H1 (cell line): ENCODE results near the gene SLC11A1. TPM values are rescaled to one million over a fixed set of nuclear protein-coding genes. Genes with fewer than 3 reads are reported as not detected.

Experiments
- CTCF ChIA-PET: fragments of 300-600 bp; sonication (Branson Sonifier 250); formaldehyde crosslinking; loops from one replicate; lab custom pipeline; 2021; ENCODE audit not compliant: partially characterized antibody; lab: Charles Lee
- POLR2A ChIA-PET: fragments of 300-600 bp; sonication (Branson Sonifier 250); formaldehyde crosslinking; loops from one replicate; lab custom pipeline; 2021; ENCODE audit warnings: inconsistent platforms; ENCODE audit not compliant: partially characterized antibody; lab: Charles Lee
- DNase-seq, 2 experiments: peaks; one replicate each; pipeline versions ENCODE4 v3.0.0 to v3.0.0-alpha.2; 2010 to 2022; ENCODE audit warnings: low spot score in 2 of 2, low read depth in 1 of 2, mixed read lengths in 1 of 2
- FAIRE-seq: peaks from 2 replicates; lab custom pipeline; 2011; peaks lifted over from hg19 to GRCh38; lab: Jason Lieb, UNC
- H2AFZ ChIP-seq: 2 replicates; pipeline ENCODE4 v1.8.1; 2012; ENCODE audit warnings: low read length, inconsistent platforms
- H2AK5ac ChIP-seq: 2 replicates; pipeline ENCODE4 v1.6.1; 2013; ENCODE audit warnings: low read depth, low read length
- H2BK120ac ChIP-seq: replicated peaks from 2 replicates; pipeline ENCODE3; 2013; ENCODE audit warnings: low read depth, low read length, inconsistent platforms
- H2BK12ac ChIP-seq: 2 replicates; pipeline ENCODE4 v1.6.1; 2013; ENCODE audit warnings: low read depth, low read length
- H2BK15ac ChIP-seq: 2 replicates; pipeline ENCODE4 v1.6.1; 2013; ENCODE audit warnings: low read length
- H2BK20ac ChIP-seq: 2 replicates; pipeline ENCODE4 v1.6.1; 2013; ENCODE audit warnings: low read length
- H2BK5ac ChIP-seq: 2 replicates; pipeline ENCODE4 v1.6.1; 2013; ENCODE audit warnings: low read depth, low read length
- H3K14ac ChIP-seq: 2 replicates; pipeline ENCODE4 v1.6.1; 2013; ENCODE audit warnings: inconsistent platforms; ENCODE audit not compliant: insufficient read length
- H3K18ac ChIP-seq: 2 replicates; pipeline ENCODE4 v1.6.1; 2013; ENCODE audit warnings: low read length; ENCODE audit errors: extremely low read depth
- H3K23ac ChIP-seq: 2 replicates; pipeline ENCODE4 v1.6.1; 2013; ENCODE audit warnings: inconsistent platforms; ENCODE audit not compliant: insufficient read length
- H3K23me2 ChIP-seq: 2 replicates; pipeline ENCODE4 v1.6.1; 2013; ENCODE audit warnings: low read depth, low read length
- H3K27ac ChIP-seq: 2 replicates; pipeline ENCODE4 v1.6.1; 2011; ENCODE audit warnings: low read depth, low read length, inconsistent platforms
- H3K27me3 ChIP-seq, 4 experiments: replicated peaks in 1 of 4; 1 replicate in 1 of 4; 2 replicates in 3 of 4; pipeline versions ENCODE4 v1.6.1 to v1.8.1; 2011 to 2013; ENCODE audit warnings: low read length in 3 of 4, mild to moderate bottlenecking in 3 of 4, inconsistent platforms in 2 of 4, mixed read lengths in 2 of 4, moderate library complexity in 1 of 4; ENCODE audit not compliant: control insufficient read depth in 3 of 4, insufficient read depth in 3 of 4; ENCODE audit errors: extremely low read depth in 1 of 4
- H3K36me3 ChIP-seq, 4 experiments: 2 replicates each; pipeline versions ENCODE4 v1.6.1 to v1.8.1; 2011 to 2013; ENCODE audit warnings: mild to moderate bottlenecking in 4 of 4, low read length in 3 of 4, moderate library complexity in 2 of 4, control low read depth in 1 of 4, inconsistent platforms in 1 of 4; ENCODE audit not compliant: insufficient read depth in 4 of 4, control insufficient read depth in 2 of 4
- H3K4ac ChIP-seq: replicated peaks from 2 replicates; pipeline ENCODE3; 2013; ENCODE audit warnings: low read length, low read depth, mixed read lengths, inconsistent platforms; ENCODE audit not compliant: insufficient read length
- H3K4me1 ChIP-seq, 4 experiments: replicated peaks in 1 of 4; 1 replicate in 1 of 4; 2 replicates in 3 of 4; pipeline versions ENCODE4 v1.6.1 to v1.8.1; 2011 to 2013; ENCODE audit warnings: low read length in 3 of 4, inconsistent platforms in 2 of 4, mixed read lengths in 1 of 4; ENCODE audit not compliant: insufficient read depth in 4 of 4, control insufficient read depth in 3 of 4
- H3K4me2 ChIP-seq, 2 experiments: 2 replicates each; pipeline versions ENCODE4 v1.6.1 to v1.8.1; 2011 to 2013; ENCODE audit warnings: low read depth in 2 of 2, low read length in 2 of 2, control low read depth in 1 of 2, inconsistent platforms in 1 of 2, mild to moderate bottlenecking in 1 of 2; ENCODE audit not compliant: insufficient read depth in 1 of 2
- H3K4me3 ChIP-seq, 4 experiments: fragments of 200-600, 300-600 bp in 1 of 4; sonication (generic), shearing (Covaris generic), sonication (Bioruptor Twin) in 1 of 4; 2 replicates each; pipeline versions ENCODE4 v1.5.1 to v1.8.1; 2011 to 2016; ENCODE audit warnings: low read length in 4 of 4, low read depth in 3 of 4, control low read depth in 2 of 4, inconsistent platforms in 2 of 4, mild to moderate bottlenecking in 2 of 4, mixed read lengths in 1 of 4, moderate library complexity in 1 of 4; ENCODE audit not compliant: insufficient read depth in 2 of 4; ENCODE audit errors: extremely low read depth in 1 of 4
- H3K56ac ChIP-seq: replicated peaks from 2 replicates; pipeline ENCODE3; 2013; ENCODE audit warnings: low read depth, mild to moderate bottlenecking, mixed read lengths, low read length, inconsistent platforms; ENCODE audit not compliant: insufficient read length
- H3K79me1 ChIP-seq: 2 replicates; pipeline ENCODE4 v1.6.1; 2013; ENCODE audit warnings: low read depth, low read length, control low read depth
- H3K79me2 ChIP-seq, 2 experiments: 2 replicates each; pipeline versions ENCODE4 v1.6.1 to v1.8.1; 2012 to 2013; ENCODE audit warnings: low read length in 2 of 2, mild to moderate bottlenecking in 2 of 2, inconsistent platforms in 1 of 2; ENCODE audit not compliant: insufficient read depth in 2 of 2, control insufficient read depth in 1 of 2
- H3K9ac ChIP-seq, 4 experiments: replicated peaks in 1 of 4; 1 replicate in 1 of 4; 2 replicates in 3 of 4; pipeline versions ENCODE4 v1.6.1 to v1.8.1; 2011 to 2013; ENCODE audit warnings: low read depth in 3 of 4, low read length in 3 of 4, control low read depth in 2 of 4, mild to moderate bottlenecking in 2 of 4, moderate library complexity in 2 of 4, inconsistent platforms in 1 of 4; ENCODE audit errors: extremely low read depth in 1 of 4
- H3K9me3 ChIP-seq, 2 experiments: 2 replicates each; pipeline versions ENCODE4 v1.6.1 to v1.8.1; 2012 to 2013; ENCODE audit warnings: mild to moderate bottlenecking in 2 of 2, moderate library complexity in 2 of 2, control low read depth in 1 of 2, inconsistent platforms in 1 of 2, low read depth in 1 of 2, low read length in 1 of 2, mixed read lengths in 1 of 2; ENCODE audit not compliant: insufficient read depth in 2 of 2
- H4K20me1 ChIP-seq, 2 experiments: replicated peaks in 1 of 2; 2 replicates each; pipeline versions ENCODE3 to v1.8.1; 2011 to 2013; ENCODE audit warnings: inconsistent platforms in 2 of 2, low read length in 2 of 2, mild to moderate bottlenecking in 1 of 2; ENCODE audit not compliant: insufficient read depth in 2 of 2, control insufficient read depth in 1 of 2
- H4K5ac ChIP-seq: 2 replicates; pipeline ENCODE4 v1.6.1; 2013; ENCODE audit warnings: low read length, low read depth, mixed read lengths, inconsistent platforms; ENCODE audit not compliant: insufficient read length
- H4K8ac ChIP-seq: 2 replicates; pipeline ENCODE4 v1.8.0; 2013; ENCODE audit warnings: mild to moderate bottlenecking, moderate library complexity, low read length, inconsistent platforms; ENCODE audit not compliant: insufficient read depth; ENCODE audit errors: extremely low read depth
- H4K91ac ChIP-seq: replicated peaks from 2 replicates; pipeline ENCODE3; 2013; ENCODE audit warnings: low read length, mixed read lengths, inconsistent platforms; ENCODE audit not compliant: insufficient read length
- ASH2L ChIP-seq: fragments of 200-600, 300-600 bp; sonication (generic); IDR thresholded peaks from one replicate; pipeline ENCODE4 v1.7.1; 2017; ENCODE audit warnings: low read length
- BACH1 ChIP-seq: IDR thresholded peaks from 2 replicates; pipeline ENCODE4 v1.6.1; 2012; ENCODE audit warnings: low read length, improper control_type of control experiment
- CTBP2 ChIP-seq: IDR thresholded peaks from 2 replicates; pipeline ENCODE4 v1.7.0; 2011; ENCODE audit warnings: borderline replicate concordance, mild to moderate bottlenecking, moderate library complexity, mixed read lengths, low read length; ENCODE audit not compliant: insufficient read depth, insufficient read length
- CTCF ChIP-seq, 3 experiments: IDR thresholded peaks; 1 replicate in 2 of 3; 2 replicates in 1 of 3; pipeline versions ENCODE4 v1.5.1 to v1.6.1; 2011; ENCODE audit warnings: low read length in 3 of 3, mild to moderate bottlenecking in 3 of 3, inconsistent platforms in 2 of 3, low read depth in 1 of 3, moderate library complexity in 1 of 3; ENCODE audit not compliant: insufficient read depth in 1 of 3; ENCODE audit errors: control extremely low read depth in 1 of 3
- FOSL1 ChIP-seq: IDR thresholded peaks from 2 replicates; pipeline ENCODE4 v1.6.1; 2011; ENCODE audit warnings: mild to moderate bottlenecking, low read depth, low read length, moderate library complexity; ENCODE audit not compliant: insufficient read depth
- KDM1A ChIP-seq: fragments of 200-600, 300-600 bp; sonication (generic); IDR thresholded peaks from 2 replicates; pipeline ENCODE4 v1.7.1; 2016; ENCODE audit warnings: mild to moderate bottlenecking, low read length, borderline replicate concordance
- KDM4A ChIP-seq: IDR thresholded peaks from one replicate; pipeline ENCODE4 v1.7.1; 2012; ENCODE audit warnings: low read depth, mild to moderate bottlenecking, moderate library complexity, low read length, inconsistent platforms; ENCODE audit not compliant: severe bottlenecking
- WGBS, 2 experiments: shearing (Covaris generic) in 1 of 2; methylation state at CpG; one replicate each; pipeline versions ENCODE4 v1.1.6 to v1.1.7; 2013 to 2015; ENCODE audit warnings: low lambda C conversion rate in 2 of 2, mixed read lengths in 2 of 2, inconsistent platforms in 1 of 2, low coverage in 1 of 2, missing lambda C conversion rate in 1 of 2; ENCODE audit not compliant: insufficient replicate concordance in 2 of 2, insufficient coverage in 1 of 2, insufficient read length in 1 of 2; ENCODE audit errors: extremely low coverage in 1 of 2, missing lambda C conversion rate in 1 of 2; 5-methylcytosine and 5-hydroxymethylcytosine counted together
- polyA plus RNA-seq, 7 experiments: library from polyadenylated mRNA; depleted of rRNA in 3 of 7; stranded (reverse) in 5 of 7; unstranded in 2 of 7; fragments of >200 nt in 5 of 7; fragments of 200-250 nt in 2 of 7; gene quantifications; 1 replicate in 5 of 7; 2 replicates in 1 of 7; 4 replicates in 1 of 7; pipeline versions ENCODE4 v1.2.1 to v1.2.3, GENCODE V29; 2011 to 2013; ENCODE audit warnings: missing spikeins in 2 of 7, mixed read lengths in 2 of 7
- total RNA-seq: library from RNA; stranded (reverse); fragmentation: NEBNext Ultra II Directional; extraction: Animal tissue kit (Norgen Biotek cat#: 25700); gene quantifications from 2 replicates; pipeline ENCODE4 v1.2.1, GENCODE V29; 2021

SLC11A1 gene
- total and polyA plus RNA-seq, 2 of the 8 experiments (the other 6 are each of a cell fraction or from before 2014, with no cell fraction given), result 0.20 to 0.43 TPM

- POLR2A ChIA-PET, result interaction anchor here (1.2 to 4.4 kb wide), 7 partner anchors 9 to 183 kb away, joined by 3 to 35 read pairs (median 4); partner anchors contain the start of genes AAMP and PNKD
- no peaks in the 10 kb centered on the region for H3K36me3 ChIP-seq
- H3K56ac ChIP-seq, result peak overlapping the region; percentile 85
- H3K9me3 ChIP-seq, result no peaks in the 10 kb centered on the region
- CTCF ChIA-PET, result interaction anchor here (0.6 to 7.5 kb wide), 12 partner anchors 9 to 123 kb away, joined by 3 to 96 read pairs (median 6); partner anchors contain the start of genes AAMP, CATIP, PNKD and TMBIM1
- H2BK15ac ChIP-seq, result no peak overlapping the region
- H2BK20ac ChIP-seq, result peak overlapping the region; percentile 66
- H3K23ac ChIP-seq, result no peak overlapping the region
- no peaks in the 10 kb centered on the region for H4K20me1 ChIP-seq
- peak overlapping the region; percentile 97 for H4K8ac ChIP-seq
- H3K18ac ChIP-seq, result peak overlapping the region; percentile 99
- H4K5ac ChIP-seq, result peak overlapping the region; percentile 91
- H2BK120ac ChIP-seq, result peak overlapping the region; percentile 72
- peak overlapping the region; percentile 70; the same call in 1 of the 2 replicates for H2BK12ac ChIP-seq
- peak overlapping the region; percentile 56 for H4K91ac ChIP-seq
- peak overlapping the region; percentile 82 to 84 for H3K4me2 ChIP-seq
- no peaks in the 10 kb centered on the region for H3K79me1 ChIP-seq
- peak overlapping the region; percentile 99 for H2BK5ac ChIP-seq
- no peak overlapping the region for H3K14ac ChIP-seq
- peak overlapping the region; percentile 94 for H3K27ac ChIP-seq
- peak overlapping the region in 3 of 4 experiments; percentile 56 to 88 (median 86); a peak in 6 of 7 replicates for H3K9ac ChIP-seq
- H3K4ac ChIP-seq, result no peak overlapping the region
- 3% methylated on average over 25 of the region's 57 CpGs; no CpG with 5 or more reads in 1 of the 2 experiments for WGBS, 2 experiments
- peaks cover 26% of the 10 kb centered on the region; the same call in 1 of the 2 replicates for H3K23me2 ChIP-seq
- H3K4me3 ChIP-seq, result peak overlapping the region; percentile 49 to 77 (median 64)
- peak; percentile 71 to 96 for DNase-seq
- H2AFZ ChIP-seq, result peak overlapping the region; percentile 98
- no peaks in the 10 kb centered on the region for H3K79me2 ChIP-seq
- H2AK5ac ChIP-seq, result no peak overlapping the region
- no peak for FAIRE-seq
- H3K27me3 ChIP-seq, result peaks cover 22 to 34% (median 31%) of the 10 kb centered on the region in 4 experiments
- H3K4me1 ChIP-seq, result peaks cover 0 to 39% (median 25%) of the 10 kb centered on the region in 4 experiments; a peak in 6 of 7 replicates
- TF ChIP-seq KDM1A (0 out of 2 replicates have a peak, but pooled peaks have one; percentile 42), ASH2L (peak; percentile 62), BACH1 (peak; percentile 87), FOSL1 (0 out of 2 replicates have a peak, but pooled peaks have one; percentile 39), KDM4A (peak; percentile 97), CTCF (IDR thresholded peaks at IDR 0.05; ENCODE audit: control extremely low read depth in 1 of 3, insufficient read depth in 1 of 3, low read depth in 1 of 3, low read length in 3 of 3) (peak in 2 of 3 experiments; percentile 70 to 75; a peak in 3 of 4 replicates), CTBP2 (peak; percentile 71)
These were observed 14.0 kb downstream of the SLC11A1 start for GRCh38 chr2:218395826-218396687.
